SKM-1 (cell line): ENCODE data around the gene CCZ1B.
"Not testable (repeated sequence)": the region's sequence is repeated elsewhere in the genome, so short reads cannot be mapped to it uniquely, and the experiment has no call there.

Experiments
- DNase-seq: peaks from one replicate; lab custom pipeline; 2025; ENCODE audit not compliant: unreplicated experiment; lab: John Stamatoyannopoulos, UW

CCZ1B gene

GRCh38 chr7:6749335-6749734 is 76.7 kb downstream of the CCZ1B start:
- not testable (repeated sequence) for DNase-seq
